Measurements from ENCODE around the gene AHI1. TPM values are rescaled to one million over a fixed set of nuclear protein-coding genes. Genes with fewer than 3 reads are reported as not detected.

Gene AHI1
- total RNA-seq, 1 donor from 2014 or later: 14.1 TPM

GRCh38 chr6:135451617-135452190 is 45.8 kb downstream of the AHI1 start:
- DNase-seq: peak; percentile 70

GRCh38 chr6:135449246-135449645 is 48.3 kb downstream of the AHI1 start:
- DNase-seq: no peak

DNA sequence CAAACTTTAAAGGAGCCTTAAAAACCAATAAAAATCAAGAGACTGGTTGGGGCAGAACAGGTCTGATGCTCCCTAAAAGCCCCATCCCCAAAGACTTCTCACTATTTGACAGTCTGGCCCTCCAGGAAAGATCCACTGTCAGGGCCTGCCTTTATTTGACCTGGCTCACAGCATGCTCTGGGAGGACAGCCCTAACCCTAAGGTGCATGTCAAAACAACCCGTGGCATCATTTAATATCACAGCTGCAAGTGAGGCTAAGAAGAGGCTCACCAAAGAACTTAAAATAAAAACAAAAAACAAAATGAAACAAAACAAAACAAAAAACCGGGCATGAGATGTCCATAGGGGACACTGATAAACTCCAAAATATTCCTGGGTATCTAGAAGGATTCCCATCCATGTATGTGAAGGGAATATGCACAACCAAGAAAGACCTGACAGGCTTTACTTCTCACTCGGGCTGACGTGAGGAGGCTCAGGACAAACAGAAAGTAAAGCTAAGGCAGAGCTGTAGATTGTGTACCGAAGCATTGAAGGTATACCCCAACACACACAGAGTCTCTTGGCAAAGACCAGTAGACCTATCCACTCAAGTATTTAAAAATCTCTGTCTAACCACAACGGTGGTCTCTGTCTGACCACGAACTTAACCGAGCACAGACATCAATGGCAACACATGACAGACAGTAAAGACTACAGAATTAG is 57.3 kb downstream of the AHI1 start:
- no peak for DNase-seq

GRCh38 chr6:135439549-135439948 is 58.0 kb downstream of the AHI1 start:
- DNase-seq: peak; percentile 6

GRCh38 chr6:135438907-135439535 is 58.5 kb downstream of the AHI1 start:
- peak; percentile 53 for DNase-seq

DNA sequence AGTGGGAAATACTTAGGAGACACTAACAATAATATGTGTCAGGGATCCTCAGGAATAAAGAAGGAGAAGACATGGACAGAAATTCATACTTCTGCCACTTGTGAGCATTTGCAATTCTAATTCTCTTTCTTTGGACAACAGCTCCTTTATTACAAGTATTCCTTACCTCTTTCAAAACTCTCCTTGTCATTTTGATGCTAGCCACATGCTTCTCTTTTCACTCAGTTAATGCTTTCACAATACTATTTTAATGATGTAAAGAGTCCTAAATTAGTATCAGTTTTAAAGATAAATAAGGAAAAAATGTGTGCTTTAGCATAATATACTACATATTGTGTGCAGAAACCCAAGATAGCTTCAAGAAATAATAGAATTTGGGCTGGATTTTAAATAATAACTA is 62.5 kb downstream of the AHI1 start:
- no peak for DNase-seq

GRCh38 chr6:135434095-135434494 is 63.4 kb downstream of the AHI1 start:
- peak; percentile 7 for DNase-seq

- no peak for DNase-seq
These were observed 69.5 kb downstream of the AHI1 start for GRCh38 chr6:135428078-135428477.

DNA sequence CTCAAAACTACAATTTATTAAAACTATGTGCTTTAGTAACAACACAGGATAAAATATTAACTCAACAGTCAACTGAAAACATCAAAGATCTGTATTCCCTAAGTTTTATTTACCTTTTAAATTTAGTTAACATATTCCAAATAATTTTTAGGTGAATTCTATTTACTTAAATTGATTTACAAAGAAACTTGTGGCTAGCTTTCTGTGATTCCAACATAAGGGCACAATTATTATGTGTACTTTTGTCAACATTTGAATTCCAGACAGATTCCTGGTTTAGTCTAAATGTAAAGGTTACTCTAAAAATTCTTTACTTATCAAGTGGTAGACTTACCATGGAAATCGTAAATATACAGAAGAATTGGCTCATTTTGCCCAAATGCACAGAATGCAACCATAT is 70.7 kb downstream of the AHI1 start:
- no peak for DNase-seq

DNA sequence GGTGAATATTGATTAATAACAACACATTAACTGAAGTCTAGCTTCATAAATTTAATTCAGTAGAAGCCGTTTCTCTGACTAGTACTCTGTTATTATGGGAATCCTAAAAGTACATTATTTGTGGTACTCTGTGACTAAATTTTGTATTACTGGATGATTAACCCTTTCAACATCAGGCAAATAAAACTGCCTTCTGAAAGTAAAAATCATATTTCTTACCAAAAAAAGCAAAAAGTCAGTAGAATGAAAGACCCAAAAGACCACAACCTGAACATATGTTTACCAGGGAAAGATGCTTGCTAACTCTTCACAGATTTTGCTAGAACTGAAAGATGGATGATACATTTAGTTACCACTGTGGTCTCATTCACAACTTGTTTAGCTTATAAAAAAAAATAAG is 73.2 kb downstream of the AHI1 start:
- DNase-seq: no peak

GRCh38 chr6:135423649-135424128 is 73.9 kb downstream of the AHI1 start:
- peak; percentile 67 for DNase-seq

GRCh38 chr6:135419162-135419561 is 78.4 kb downstream of the AHI1 start:
- DNase-seq: no peak

DNA sequence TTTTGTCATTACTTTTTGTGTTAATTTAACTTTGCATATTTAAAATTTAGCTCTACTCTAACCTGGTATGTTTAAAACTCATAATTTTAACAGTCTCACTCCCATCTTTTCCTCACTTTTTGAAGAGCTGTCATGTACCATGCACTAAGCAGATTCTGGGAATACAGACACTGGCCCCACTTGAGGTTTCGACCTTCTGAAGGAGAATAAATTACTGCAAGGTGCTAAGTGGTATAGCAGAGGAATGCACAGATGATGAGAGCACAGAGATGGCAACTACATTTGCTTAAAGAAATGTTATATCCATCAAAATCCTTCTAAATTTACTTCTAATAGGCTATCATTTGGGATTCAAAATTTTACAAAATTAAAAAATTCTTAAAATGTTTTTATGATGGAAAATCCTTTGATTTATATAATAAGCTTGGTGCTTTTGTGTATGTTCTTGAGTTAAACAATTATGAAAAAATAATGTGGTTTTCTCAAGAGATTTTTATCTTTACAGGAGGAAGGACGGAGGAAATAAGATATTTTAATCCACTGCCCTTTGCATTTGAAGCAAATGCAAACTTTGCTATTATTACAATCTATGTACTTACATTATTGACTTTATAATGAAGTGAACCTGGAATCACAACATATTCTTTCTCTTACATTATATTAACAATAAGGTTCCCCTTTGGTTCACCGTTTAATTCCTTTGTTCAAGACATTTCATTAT is 79.3 kb downstream of the AHI1 start:
- DNase-seq: no peak

GRCh38 chr6:135412761-135413160 is 84.8 kb downstream of the AHI1 start:
- no peak for DNase-seq

DNA sequence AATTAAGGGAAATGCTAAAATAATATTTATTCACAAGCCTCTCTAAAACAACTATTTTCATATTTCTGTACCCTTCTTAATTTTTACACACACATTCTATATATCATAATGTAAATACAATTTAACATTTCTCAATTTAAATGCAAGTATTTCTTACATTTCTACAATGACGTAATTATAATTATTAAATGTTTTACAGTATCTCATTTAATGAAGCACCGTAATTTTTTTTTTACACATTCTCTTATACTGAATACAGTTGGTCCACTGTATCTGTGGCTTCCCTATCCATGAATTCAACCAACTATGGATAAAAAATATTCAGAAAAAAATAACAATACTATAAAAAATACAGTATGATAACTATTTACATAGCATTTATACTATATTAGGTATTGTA is 85.7 kb downstream of the AHI1 start:
- no peak for DNase-seq

DNA sequence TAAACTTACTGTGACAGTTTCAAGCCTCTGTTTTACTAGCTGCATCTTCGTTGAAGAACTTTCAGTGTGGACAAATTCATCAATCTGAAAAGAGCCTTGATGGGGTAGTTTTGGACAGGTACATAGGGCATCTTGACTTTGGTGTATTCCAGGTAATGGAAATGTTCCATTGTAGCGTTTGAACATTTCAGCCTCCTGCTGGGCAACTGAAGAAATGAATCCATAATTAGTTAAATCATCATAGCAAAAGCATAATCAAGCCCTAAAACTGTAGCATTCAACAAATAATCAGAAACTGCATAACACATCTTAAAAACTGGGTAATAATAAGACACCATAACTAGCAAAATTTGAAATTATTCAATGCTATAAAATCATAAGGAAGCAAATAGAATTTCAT is 86.2 kb downstream of the AHI1 start:
- peak; percentile 18 for DNase-seq

GRCh38 chr6:135410856-135411255 is 86.7 kb downstream of the AHI1 start:
- DNase-seq: no peak

DNA sequence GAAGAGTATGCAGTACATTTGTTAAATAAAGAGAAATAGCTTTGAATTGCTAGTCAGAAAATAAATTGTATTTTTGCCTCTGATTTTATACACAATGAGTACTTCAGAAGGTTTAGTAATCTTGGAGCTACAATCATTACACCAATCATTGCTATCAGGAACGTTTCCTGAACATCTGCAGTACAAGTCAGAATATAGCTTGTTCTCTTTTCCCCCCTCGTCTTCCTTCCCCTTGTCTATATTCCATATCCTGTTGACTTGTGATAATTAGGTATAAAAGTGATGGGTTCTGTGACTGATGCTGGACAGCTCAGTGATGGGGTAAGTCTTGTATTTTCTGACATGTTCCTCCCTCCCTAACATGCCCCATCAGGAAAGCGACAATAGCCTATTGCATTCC is 94.0 kb downstream of the AHI1 start:
- DNase-seq: peak; percentile 47

GRCh38 chr6:135402311-135402710 is 95.2 kb downstream of the AHI1 start:
- no peak for DNase-seq

DNA sequence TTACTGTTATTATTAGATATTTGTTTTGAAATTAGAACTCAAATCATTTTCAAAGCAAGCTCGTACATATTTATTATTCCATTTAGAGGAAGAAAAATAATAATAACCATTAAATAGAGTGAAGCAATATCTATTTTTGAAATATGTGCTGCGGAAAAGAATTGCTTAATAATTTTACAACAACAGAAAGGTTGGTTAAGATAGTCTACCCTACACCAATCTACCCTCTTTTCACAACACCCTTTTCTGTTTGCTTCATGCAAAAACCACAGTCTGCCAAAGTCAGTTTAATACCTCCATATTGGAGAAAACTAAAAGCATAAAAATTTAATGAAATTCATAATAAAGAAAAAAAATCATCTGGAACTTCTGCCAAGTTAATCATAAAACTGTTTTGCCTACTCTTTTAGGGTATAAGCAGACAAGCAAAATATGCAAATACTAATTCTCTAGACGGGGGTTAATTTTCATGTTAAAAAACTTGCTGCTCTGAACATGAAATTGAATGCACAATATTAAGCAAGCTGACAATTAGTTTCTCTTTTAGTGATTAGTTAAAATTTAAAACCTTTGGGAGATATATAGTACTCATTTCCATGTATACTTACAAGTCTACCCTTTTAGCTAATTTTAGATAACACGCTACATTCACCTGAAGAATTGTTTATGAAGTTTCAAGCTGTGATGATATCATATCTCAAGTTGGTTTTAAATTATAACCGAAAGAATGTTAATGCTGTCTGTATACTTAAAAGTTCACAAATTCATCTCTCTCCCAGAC is 100.2 kb downstream of the AHI1 start:
- no peak for DNase-seq

GRCh38 chr6:135395136-135395535 is 102.4 kb downstream of the AHI1 start:
- DNase-seq: no peak

DNA sequence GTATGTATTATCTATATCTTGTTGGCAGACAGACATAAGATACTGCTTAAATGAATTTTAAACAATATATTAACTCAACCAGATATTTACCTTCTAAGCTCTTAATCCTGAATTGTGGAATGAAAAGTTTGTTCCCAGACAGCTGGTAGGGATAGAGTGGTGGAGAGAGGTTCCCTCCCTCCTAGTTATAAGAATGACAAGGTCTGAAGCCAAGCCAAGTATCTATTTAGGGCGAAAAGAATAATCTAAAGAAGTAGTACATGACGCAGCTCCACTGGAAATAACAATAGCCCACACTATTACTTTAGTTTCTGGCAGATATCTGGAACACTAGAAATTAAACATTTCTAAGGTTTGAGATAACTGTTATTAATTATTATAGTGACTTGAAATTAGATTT is 104.3 kb downstream of the AHI1 start:
- no peak for DNase-seq

- DNase-seq: no peak
These were observed 107.1 kb downstream of the AHI1 start for GRCh38 chr6:135390458-135390857.
